SH-SY5Y (cell line): Measurements from ENCODE around the gene BTBD18.

Experiments used
- GATA2 ChIP-seq: IDR thresholded peaks from 2 replicates; pipeline ENCODE4 v1.6.1; 2011; ENCODE audit warnings: mild to moderate bottlenecking, low read depth, low read length
- GATA3 ChIP-seq: IDR thresholded peaks from 2 replicates; pipeline ENCODE4 v1.6.1; 2011; ENCODE audit warnings: low read depth, mild to moderate bottlenecking, low read length, moderate library complexity

DNA sequence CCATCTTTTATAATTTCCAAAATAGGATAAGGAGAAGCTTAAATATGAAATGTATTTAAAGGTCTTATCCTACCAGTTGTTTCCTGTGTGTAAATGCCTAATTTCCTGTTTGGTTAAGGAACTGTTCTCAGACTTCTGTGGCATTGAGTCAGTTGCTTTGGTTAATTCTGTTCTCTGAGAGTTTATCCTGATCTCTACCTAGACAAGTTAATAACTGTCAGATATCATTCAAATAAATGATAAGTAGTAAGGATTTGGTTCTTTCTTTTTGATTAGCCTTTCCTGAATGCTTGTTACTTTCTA is 49.5 kb upstream of the BTBD18 start:
- TF ChIP-seq GATA2 (no peak), GATA3 (no peak)
